Mononuclear cell (primary cell): Measurements from ENCODE around the gene PITX2. TPM values are rescaled to one million over a fixed set of nuclear protein-coding genes. Genes with fewer than 3 reads are reported as not detected.

Source experiments
- H3K27me3 ChIP-seq: 2 replicates; pipeline ENCODE4 v1.6.0; 2011; ENCODE audit warnings: low read length, control low read depth; ENCODE audit not compliant: insufficient read depth
- H3K4me1 ChIP-seq: 2 replicates; pipeline ENCODE4 v1.5.1; 2011; ENCODE audit warnings: mild to moderate bottlenecking, low read length, control low read depth; ENCODE audit not compliant: insufficient read depth
- H3K4me3 ChIP-seq: 2 replicates; pipeline ENCODE4 v1.5.1; 2011; ENCODE audit warnings: mild to moderate bottlenecking, low read length, moderate library complexity
- H3K9me3 ChIP-seq: 2 replicates; pipeline ENCODE4 v1.5.1; 2011; ENCODE audit warnings: low read depth, mild to moderate bottlenecking, control low read depth, low read length
- total RNA-seq: library from RNA; depleted of rRNA; stranded (reverse); fragments of >200 nt; gene quantifications from one replicate; pipeline ENCODE4 v1.2.3, GENCODE V29; 2012

Gene PITX2
- total RNA-seq, 1 donor, result not detected

DNA sequence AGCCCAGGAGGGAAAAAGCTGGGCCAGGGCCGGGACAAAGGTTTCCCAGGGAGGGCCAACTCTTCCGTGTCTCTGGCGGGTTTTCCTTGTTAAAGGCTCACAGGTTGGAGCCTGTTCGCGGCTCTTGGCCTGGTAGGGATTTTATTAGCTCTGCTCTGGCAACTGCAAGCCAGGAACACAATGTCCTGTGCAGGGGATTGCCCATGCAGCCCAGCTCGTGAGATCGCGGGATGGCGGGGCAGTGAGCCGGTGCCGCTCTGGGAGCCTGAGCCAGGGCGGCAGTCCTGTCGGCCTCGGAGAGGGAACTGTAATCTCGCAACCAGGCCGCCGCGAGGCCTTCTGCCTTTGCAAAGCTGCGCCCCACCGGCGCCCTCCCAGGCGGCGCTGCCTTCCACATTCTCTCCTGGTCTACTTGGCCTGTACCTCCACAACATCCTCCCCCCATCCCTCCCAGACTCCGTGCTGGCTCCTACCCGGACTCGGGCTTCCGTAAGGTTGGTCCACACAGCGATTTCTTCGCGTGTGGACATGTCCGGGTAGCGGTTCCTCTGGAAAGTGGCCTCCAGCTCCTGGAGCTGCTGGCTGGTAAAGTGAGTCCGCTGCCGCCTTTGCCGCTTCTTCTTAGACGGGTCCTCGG lies 2.1 kb downstream of the PITX2 start:
- Histone ChIP-seq H3K9me3 (no peaks in the 10 kb centered on the region), H3K4me1 (peaks cover 20% of the 10 kb centered on the region), H3K27me3 (peaks cover 98% of the 10 kb centered on the region), H3K4me3 (no peak overlapping the region)

- no peak overlapping the region for H3K4me3 ChIP-seq
- H3K27me3 ChIP-seq, result peaks cover 98% of the 10 kb centered on the region
- H3K4me1 ChIP-seq, result peaks cover 20% of the 10 kb centered on the region
- no peaks in the 10 kb centered on the region for H3K9me3 ChIP-seq
Measured at GRCh38 chr4:110620322-110620690, 2.6 kb downstream of the PITX2 start.

- no peaks in the 10 kb centered on the region for H3K9me3 ChIP-seq
- peaks cover 98% of the 10 kb centered on the region for H3K27me3 ChIP-seq
- peaks cover 20% of the 10 kb centered on the region for H3K4me1 ChIP-seq
Measured at GRCh38 chr4:110619463-110620247, 3.2 kb downstream of the PITX2 start.

GRCh38 chr4:110618581-110619462 lies 4.1 kb downstream of the PITX2 start:
- Histone ChIP-seq H3K9me3 (no peaks in the 10 kb centered on the region), H3K4me3 (no peak overlapping the region), H3K27me3 (peaks cover 98% of the 10 kb centered on the region), H3K4me1 (peaks cover 20% of the 10 kb centered on the region)

More at GRCh38 chr4:110619463-110620247, 3.2 kb downstream of the PITX2 start:
- no peak overlapping the region for H3K4me3 ChIP-seq

DNA sequence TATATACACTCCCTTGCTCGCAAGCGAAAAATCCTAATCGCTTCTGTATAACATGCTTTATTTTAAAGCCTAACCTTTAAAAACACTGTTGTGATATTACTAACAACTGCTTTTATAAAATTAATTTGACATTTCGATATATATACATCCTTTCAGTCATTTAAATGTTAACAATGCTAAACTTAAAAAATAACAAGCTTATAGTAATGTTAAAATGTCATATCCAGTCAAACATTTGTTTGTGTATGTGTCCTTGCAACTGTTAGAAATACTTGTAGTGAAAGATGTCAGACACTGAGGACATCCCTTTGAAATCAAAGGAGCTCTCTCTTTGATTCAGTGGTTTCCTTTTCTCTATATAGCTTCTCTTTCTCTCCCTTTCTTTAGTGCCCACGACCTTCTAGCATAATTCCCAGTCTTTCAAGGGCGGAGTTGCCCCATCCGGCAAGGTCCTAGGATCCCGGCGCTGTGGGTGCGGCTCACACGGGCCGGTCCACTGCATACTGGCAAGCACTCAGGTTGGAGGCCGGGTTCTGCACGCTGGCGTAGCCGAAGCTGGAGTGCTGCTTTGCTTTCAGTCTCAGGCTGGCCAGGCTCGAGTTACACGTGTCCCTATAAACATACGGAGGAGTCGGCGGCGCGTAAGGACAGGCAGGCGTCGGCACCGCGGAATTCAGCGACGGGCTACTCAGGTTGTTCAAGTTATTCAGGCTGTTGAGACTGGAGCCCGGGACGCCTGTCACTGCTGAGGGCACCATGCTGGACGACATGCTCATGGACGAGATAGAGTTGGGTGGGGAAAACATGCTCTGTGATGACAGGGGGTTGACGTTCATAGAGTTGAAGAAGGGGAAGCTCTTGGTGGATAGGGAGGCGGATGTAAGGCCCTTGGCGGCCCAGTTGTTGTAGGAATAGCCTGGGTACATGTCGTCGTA lies 5.0 kb downstream of the PITX2 start:
- H3K27me3 ChIP-seq, result peaks cover 98% of the 10 kb centered on the region
- H3K9me3 ChIP-seq, result no peaks in the 10 kb centered on the region
- H3K4me1 ChIP-seq, result peaks cover 20% of the 10 kb centered on the region
- no peak overlapping the region for H3K4me3 ChIP-seq

DNA sequence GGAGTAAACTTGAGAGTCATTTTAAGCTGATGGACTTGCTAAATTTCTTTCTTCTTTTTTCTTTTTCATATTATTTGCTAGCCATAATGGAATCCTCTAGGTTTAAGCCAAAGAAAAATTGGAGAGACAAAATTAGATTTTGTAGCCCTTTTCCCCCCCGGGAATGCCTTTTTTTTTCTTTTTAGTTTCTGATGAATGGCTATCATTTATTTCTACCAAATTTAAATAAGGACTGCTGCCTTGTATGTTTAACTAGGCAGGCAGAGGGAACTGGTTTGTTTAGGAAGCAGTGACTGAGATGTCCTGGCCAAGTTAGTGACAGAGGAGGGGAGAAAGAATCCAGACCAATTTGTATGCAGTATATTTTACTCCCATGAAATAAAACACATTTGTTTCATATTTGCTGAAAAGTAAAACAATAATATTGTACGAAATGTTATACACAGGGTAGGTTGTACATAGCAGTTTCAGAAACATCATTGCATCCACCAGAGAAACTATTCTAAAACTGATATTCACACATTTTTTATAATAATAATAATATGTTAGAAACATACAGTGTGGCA lies 5.7 kb downstream of the PITX2 start:
- H3K9me3 ChIP-seq, result no peaks in the 10 kb centered on the region
- no peak overlapping the region for H3K4me3 ChIP-seq
- peaks cover 100% of the 10 kb centered on the region for H3K27me3 ChIP-seq
- H3K4me1 ChIP-seq, result peaks cover 16% of the 10 kb centered on the region

- Histone ChIP-seq H3K27me3 (peaks cover 100% of the 10 kb centered on the region), H3K4me1 (peaks cover 9% of the 10 kb centered on the region), H3K4me3 (no peak overlapping the region), H3K9me3 (no peaks in the 10 kb centered on the region)
Measured at GRCh38 chr4:110616238-110617074, 6.4 kb downstream of the PITX2 start.

- peaks cover under 1% of the 10 kb centered on the region for H3K4me1 ChIP-seq
- H3K27me3 ChIP-seq, result peaks cover 100% of the 10 kb centered on the region
- H3K9me3 ChIP-seq, result no peaks in the 10 kb centered on the region
- H3K4me3 ChIP-seq, result no peak overlapping the region
Measured at GRCh38 chr4:110615353-110616237, 7.3 kb downstream of the PITX2 start.

GRCh38 chr4:110614976-110615352 lies 7.9 kb downstream of the PITX2 start:
- no peak overlapping the region for H3K4me3 ChIP-seq
- H3K27me3 ChIP-seq, result peaks cover 100% of the 10 kb centered on the region
- H3K4me1 ChIP-seq, result no peaks in the 10 kb centered on the region
- no peaks in the 10 kb centered on the region for H3K9me3 ChIP-seq

DNA sequence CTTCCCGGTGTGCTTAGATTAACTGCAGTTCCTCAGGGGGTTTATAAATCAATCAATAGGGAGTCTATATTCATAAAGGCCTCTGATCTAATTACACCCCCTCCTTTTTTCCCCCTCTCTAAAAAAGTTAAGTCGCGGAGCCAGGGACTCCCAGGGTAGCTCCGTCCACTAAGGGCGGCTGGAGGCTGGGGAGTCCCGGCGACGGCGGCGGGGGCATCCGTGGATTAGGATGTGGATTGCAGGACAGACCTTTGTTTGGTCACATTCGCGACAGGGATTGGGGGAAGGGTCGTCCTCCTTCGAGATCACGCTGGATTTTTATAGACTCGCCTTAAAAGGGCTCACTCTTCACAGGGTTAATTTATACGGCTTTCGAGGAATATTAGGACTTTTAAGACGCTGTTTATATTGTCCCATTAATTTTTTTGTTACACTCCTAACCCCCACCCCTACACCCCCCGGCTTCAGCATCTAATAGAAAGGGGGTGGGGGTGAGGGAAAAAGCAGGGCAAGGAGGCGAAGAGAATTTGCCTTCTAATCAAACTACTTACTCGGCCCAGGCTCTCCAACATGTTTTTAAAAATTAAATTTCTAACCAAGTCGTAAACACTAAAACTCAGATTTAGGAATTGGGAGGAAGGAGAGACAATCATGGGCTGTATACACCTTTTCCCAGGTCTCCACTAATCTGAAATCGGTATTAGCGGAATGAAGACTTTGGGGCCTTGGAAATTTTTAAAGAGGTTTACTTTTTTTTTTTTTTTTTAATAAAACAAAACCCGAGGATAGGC lies 8.5 kb downstream of the PITX2 start:
- H3K9me3 ChIP-seq, result no peaks in the 10 kb centered on the region
- peaks cover 99% of the 10 kb centered on the region for H3K27me3 ChIP-seq
- no peaks in the 10 kb centered on the region for H3K4me1 ChIP-seq
- no peak overlapping the region for H3K4me3 ChIP-seq

DNA sequence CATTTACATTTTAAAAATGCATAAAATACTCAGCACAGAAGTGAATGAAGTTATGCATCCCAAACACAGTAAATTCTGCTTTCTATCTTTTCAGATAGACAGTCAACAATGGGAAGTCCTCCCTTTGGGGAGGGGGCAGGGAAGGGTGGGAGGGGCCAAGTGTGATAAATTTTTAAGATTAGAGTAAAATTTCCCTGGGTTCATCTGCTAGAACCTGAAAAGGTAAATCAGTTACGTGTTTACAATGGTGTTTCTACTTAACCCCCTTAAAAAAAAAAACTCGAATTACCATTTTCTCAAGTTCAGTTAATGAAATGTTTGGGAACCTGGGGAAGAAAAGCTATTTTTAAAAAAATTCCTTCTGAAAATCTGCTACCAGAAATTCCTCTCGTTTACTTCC lies 9.1 kb downstream of the PITX2 start:
- Histone ChIP-seq H3K9me3 (no peaks in the 10 kb centered on the region), H3K27me3 (peaks cover 99% of the 10 kb centered on the region), H3K4me3 (no peak overlapping the region), H3K4me1 (no peaks in the 10 kb centered on the region)

GRCh38 chr4:110612631-110613269 lies 10.1 kb downstream of the PITX2 start:
- no peaks in the 10 kb centered on the region for H3K4me1 ChIP-seq
- H3K9me3 ChIP-seq, result no peaks in the 10 kb centered on the region
- no peak overlapping the region for H3K4me3 ChIP-seq
- H3K27me3 ChIP-seq, result peaks cover 99% of the 10 kb centered on the region
